GM18520 (cell line): Measurements from ENCODE around the gene MST1.

ENCODE experiments used
- ATAC-seq: cut with Tn5 transposase; IDR thresholded peaks from one replicate; pipeline ENCODE4 v1.9.1; 2021; ENCODE audit not compliant: unreplicated experiment

Gene MST1

DNA sequence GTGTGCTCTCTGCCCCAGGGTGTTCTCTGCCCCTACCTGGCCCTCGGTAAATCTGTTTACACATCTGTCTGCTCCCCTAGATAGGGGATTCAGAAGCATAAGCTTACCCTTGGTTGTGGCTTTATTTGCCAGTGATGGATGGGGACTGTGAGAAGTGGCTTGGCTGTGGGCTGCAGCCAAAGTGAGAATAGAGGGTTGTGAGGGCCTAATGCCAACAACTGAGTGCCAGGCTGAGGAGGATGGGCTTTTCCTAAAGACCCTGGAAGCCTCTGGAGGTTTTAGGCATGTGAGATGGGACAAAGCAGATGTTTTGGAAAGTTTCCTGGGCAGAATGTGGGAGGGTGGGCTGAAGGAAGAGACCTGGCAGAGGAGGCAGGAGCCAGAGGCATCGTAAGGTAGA lies 30.6 kb downstream of the MST1 start:
- no peak for ATAC-seq

DNA sequence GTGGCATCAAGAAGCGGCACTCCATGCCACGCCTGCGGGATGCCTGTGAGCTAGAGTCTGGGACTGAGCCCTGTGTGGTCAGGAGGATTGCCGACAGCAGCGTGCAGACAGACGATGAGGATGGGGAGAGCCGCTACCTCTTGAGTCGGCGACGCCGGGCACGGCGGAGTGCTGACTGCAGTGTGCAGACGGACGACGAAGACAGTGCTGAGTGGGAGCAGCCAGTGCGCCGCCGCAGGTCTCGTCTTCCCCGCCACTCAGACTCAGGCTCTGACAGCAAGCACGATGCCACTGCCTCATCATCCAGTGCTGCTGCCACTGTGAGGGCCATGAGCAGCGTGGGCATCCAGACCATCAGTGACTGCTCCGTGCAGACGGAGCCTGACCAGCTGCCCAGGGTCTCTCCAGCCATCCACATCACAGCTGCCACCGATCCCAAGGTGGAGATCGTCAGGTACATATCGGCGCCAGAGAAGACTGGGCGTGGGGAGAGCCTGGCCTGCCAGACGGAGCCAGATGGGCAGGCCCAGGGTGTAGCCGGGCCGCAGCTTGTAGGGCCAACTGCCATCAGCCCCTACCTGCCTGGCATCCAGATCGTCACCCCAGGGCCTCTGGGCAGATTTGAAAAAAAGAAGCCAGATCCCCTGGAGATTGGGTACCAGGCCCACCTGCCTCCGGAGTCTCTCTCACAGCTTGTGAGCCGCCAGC lies 31.9 kb downstream of the MST1 start:
- no peak for ATAC-seq

DNA sequence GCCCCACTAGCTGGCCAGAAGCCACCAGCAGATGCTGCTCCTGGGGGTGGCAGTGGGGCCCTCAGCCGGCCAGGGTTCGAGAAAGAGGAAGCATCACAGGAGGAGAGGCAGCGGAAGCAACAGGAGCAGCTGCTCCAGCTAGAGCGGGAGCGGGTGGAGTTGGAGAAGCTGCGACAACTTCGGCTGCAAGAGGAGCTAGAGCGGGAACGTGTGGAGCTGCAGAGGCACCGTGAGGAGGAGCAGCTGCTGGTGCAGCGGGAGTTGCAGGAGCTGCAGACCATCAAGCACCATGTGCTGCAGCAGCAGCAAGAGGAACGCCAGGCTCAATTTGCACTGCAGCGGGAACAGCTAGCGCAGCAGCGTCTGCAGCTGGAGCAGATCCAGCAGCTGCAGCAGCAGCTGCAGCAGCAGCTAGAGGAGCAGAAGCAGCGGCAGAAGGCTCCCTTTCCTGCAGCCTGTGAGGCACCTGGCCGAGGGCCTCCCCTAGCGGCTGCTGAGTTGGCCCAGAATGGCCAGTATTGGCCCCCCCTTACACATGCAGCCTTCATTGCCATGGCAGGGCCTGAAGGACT lies 32.6 kb downstream of the MST1 start:
- no peak for ATAC-seq

DNA sequence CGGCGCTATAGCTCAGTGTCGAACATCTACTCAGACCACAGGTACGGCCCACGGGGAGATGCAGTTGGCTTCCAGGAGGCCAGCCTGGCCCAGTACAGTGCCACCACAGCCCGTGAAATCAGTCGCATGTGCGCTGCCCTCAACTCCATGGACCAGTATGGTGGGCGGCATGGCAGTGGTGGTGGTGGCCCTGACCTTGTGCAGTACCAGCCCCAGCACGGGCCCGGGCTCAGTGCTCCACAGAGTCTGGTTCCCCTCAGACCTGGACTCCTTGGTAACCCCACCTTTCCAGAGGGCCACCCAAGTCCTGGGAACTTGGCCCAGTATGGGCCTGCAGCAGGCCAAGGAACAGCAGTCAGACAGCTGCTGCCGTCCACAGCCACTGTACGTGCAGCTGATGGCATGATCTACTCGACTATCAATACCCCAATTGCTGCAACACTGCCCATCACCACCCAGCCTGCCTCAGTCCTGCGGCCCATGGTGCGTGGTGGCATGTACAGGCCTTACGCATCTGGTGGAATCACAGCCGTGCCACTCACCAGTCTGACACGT lies 33.5 kb downstream of the MST1 start:
- ATAC-seq: no peak

DNA sequence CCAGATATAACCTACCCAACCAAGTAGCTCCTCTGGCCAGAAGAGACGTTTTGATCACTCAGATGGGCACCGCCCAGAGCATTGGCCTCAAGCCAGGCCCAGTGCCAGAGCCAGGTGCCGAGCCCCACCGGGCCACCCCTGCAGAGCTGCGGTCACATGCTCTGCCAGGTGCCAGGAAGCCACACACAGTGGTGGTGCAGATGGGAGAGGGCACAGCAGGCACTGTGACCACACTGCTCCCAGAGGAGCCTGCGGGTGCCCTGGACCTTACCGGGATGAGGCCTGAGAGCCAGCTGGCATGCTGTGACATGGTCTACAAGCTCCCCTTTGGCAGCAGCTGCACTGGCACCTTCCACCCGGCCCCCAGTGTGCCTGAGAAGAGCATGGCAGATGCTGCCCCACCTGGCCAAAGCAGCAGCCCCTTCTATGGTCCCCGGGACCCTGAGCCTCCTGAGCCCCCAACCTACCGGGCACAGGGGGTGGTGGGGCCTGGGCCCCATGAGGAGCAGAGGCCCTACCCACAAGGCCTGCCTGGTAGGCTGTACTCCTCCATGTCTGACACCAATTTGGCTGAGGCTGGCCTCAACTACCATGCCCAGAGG lies 34.2 kb downstream of the MST1 start:
- no peak for ATAC-seq

DNA sequence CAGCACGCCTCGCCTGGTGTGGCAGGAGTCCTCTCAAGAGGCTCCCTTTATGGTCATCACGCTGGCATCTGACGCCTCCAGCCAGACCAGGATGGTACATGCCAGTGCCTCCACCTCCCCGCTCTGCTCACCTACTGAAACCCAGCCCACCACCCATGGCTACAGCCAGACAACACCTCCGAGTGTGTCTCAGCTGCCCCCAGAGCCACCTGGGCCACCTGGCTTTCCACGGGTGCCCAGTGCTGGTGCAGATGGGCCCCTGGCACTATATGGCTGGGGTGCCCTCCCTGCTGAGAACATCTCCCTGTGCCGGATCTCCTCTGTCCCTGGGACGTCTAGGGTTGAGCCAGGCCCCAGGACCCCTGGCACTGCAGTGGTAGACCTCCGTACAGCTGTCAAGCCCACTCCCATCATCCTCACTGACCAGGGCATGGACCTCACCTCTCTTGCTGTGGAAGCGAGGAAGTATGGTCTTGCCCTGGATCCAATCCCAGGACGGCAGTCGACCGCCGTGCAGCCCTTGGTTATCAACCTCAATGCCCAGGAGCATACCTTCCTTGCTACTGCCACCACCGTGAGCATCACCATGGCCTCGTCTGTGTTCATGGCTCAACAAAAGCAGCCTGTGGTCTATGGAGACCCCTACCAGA lies 35.0 kb downstream of the MST1 start:
- ATAC-seq: no peak

DNA sequence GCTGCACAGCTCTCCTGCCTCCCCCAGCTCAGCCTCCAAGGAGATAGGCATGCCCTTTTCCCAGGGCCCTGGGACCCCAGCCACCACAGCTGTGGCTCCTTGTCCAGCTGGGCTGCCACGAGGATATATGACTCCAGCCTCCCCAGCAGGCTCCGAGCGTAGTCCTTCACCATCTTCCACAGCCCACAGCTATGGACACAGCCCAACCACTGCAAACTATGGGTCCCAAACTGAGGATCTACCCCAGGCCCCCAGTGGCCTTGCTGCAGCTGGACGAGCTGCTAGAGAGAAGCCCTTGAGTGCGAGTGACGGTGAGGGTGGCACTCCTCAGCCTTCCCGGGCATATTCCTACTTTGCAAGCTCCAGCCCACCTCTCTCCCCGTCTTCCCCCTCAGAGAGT lies 35.7 kb downstream of the MST1 start:
- ATAC-seq: no peak

DNA sequence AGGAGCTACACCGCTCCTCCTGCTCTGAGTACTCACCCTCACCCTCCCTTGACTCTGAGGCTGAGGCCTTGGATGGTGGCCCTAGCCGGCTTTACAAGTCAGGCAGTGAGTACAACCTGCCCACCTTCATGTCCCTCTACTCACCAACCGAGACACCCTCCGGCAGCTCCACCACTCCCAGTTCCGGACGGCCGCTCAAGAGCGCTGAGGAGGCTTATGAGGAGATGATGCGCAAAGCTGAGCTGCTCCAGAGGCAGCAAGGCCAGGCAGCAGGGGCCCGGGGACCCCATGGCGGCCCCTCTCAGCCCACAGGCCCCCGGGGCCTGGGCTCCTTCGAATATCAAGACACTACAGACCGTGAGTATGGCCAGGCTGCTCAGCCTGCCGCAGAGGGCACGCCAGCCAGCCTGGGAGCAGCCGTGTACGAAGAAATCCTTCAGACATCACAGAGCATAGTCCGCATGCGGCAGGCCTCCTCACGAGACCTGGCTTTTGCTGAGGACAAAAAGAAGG lies 36.3 kb downstream of the MST1 start:
- no peak for ATAC-seq

DNA sequence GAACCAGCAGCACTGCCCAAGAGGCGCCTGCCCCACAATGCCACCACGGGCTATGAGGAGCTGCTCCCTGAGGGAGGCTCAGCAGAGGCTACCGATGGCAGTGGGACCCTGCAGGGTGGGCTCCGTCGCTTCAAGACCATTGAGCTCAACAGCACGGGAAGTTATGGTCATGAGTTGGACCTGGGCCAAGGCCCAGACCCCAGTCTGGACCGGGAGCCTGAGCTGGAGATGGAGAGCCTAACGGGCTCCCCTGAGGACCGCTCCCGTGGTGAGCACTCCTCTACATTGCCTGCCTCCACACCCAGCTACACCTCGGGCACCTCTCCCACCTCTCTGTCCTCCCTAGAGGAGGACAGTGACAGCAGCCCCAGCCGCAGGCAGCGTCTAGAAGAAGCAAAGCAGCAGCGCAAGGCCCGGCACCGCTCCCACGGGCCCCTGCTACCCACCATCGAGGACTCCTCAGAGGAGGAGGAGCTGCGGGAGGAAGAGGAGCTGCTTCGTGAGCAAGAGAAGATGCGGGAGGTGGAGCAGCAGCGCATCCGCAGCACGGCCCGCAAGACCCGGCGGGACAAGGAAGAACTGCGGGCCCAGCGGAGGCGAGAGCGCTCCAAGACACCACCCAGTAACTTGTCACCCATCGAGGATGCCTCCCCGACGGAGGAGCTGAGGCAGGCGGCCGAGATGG lies 36.9 kb downstream of the MST1 start:
- no peak for ATAC-seq

DNA sequence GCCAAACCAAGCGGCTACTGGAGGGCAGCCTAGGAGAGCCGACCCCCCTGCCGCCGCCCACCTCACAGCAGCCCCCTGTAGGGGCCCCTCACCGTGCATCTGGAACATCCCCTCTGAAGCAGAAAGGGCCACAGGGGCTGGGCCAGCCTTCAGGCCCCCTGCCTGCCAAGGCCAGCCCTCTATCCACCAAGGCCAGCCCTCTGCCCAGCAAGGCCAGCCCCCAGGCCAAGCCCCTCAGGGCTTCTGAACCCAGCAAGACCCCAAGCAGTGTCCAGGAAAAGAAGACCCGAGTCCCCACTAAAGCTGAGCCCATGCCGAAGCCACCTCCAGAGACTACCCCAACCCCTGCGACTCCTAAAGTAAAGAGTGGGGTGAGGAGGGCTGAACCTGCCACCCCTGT lies 38.6 kb downstream of the MST1 start:
- no peak for ATAC-seq

DNA sequence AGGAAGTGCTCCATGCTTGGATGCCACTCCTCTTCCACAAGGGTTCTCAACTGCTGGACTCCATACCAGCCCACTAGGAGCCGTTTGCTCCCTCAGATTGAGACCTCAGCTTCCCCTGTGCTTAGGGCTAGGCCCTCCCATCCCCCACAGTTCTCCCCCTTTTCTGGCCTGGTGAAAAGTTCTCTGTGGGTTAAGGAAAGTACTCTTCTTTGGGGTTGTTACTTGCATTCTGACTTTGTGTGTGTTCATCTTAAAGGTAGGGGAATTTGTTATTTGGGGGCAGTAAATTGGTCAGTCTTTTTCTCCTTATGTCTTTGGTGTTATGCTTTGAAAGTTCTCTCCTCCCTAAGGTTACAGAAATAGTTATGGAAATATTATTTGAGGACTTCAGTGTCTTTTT lies 39.1 kb downstream of the MST1 start:
- ATAC-seq: no peak

DNA sequence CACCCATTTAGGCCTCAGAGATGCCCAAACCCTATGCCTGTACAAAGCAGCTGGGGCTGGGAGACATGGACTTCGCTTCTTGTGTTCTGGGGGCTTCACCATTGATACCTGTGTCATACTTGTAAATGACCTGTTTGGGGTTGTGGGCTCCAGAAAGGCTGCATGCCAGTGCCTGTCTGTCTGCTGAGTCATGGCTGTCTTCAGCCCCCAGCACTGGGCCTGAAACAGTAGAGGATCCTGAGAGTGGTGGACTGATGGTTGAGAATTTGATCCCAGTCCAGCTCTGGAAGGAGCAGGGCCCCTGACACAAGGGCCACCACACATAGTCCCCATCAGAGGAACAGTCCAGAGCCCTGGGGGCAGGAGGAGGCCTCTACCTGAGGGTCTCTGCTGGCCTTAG lies 39.7 kb downstream of the MST1 start:
- no peak for ATAC-seq

DNA sequence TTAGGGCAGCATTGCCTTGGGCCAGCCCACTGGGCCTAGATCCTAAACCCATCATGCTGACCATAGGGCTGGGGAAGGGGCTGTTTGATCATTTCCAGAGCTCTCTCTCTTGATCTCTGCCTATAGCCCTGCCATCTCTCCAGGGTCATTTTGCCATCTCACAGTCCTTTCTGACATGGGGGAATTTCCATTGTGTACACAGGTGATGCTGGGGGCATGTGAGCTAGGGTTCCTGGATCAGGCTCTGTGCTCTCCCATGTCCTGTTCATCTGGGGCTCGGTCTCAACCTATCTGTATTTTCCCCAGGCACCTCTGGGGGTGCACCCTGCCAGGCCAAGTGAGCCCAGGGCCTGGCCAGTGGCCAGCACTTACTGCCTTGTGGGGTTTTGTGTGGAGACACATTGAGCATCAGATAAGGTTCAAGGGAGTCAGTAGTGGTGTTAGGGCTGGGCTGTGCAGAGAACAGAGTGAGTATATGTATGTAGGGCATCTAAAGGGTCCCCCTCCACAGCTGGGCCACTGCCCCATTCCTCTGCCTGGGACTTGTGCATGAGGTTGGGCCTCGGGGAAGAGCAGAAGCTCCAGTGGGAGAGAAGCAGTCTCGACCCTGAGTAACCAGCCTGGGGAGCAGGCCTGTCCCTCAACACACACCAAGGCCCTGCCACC lies 40.8 kb downstream of the MST1 start:
- no peak for ATAC-seq

DNA sequence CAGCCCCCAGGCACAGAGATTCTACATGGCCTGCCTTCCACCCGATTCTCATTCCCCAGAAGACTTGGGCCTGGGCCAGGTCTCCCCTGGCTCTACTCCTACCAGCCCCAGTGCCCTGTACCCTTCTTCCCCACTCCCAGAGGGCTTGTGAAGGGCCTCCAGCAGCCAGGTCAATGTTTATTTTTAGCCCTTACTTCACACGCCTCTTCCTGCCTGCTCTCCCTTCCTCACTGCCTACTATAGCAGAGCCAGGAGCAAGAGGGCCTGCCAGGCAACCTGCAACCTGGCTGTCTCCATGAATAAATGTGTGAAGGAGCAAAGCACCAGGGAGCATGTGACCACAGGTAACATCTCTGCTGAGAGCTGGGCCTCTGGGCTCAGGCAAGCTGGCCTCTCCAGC lies 41.5 kb downstream of the MST1 start:
- ATAC-seq: no peak

DNA sequence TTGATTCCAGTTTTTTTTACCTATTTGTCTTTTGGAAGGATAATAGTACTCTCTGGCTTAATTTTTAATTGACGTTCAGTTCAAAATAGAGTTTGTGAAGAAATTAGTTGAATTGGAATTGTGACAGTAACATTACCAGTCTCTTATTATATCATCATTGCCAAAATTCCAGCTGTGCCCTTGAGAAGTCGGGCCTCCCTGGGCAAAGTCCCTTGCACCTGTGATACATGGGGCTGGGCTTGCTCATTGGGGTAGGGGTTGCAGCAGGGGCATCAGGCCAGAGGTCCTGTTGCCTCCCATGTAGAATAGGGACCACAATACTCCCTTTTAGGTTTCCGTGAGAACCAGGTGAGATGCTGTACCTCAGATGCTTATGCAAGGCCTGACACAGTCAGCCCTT lies 43.0 kb downstream of the MST1 start:
- no peak for ATAC-seq

DNA sequence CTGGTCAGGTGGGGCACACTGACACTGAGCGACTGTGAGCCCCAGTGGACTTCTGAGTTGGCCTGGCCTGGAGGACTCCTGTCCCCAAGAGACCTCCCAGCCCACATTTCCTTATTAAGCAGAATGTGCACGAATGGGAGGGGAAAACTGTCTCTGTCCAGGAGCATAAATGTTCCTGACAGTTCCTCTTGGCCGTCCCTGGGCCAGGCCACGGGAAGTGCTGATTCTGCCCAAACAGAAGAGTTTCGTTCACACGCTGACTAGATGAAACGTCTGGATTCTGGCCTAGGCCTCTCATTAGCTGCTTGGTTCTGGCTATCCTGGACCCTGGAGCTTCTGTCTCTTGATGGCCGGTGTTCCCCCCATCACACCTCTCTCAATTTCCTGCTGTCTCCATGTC lies 44.6 kb downstream of the MST1 start:
- no peak for ATAC-seq

DNA sequence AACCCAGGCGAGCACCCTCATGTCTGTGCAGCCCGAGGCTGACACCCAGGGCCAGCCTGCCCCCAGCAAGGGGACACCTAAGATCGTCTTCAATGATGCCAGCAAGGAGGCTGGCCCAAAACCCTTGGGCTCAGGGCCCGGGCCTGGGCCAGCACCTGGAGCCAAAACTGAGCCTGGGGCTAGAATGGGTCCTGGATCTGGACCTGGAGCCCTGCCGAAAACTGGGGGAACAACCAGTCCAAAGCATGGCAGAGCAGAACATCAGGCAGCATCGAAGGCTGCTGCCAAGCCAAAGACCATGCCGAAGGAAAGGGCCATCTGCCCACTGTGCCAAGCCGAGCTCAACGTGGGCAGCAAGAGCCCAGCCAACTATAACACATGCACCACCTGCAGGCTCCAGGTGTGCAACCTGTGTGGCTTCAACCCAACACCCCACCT lies 46.5 kb downstream of the MST1 start:
- ATAC-seq: no peak

DNA sequence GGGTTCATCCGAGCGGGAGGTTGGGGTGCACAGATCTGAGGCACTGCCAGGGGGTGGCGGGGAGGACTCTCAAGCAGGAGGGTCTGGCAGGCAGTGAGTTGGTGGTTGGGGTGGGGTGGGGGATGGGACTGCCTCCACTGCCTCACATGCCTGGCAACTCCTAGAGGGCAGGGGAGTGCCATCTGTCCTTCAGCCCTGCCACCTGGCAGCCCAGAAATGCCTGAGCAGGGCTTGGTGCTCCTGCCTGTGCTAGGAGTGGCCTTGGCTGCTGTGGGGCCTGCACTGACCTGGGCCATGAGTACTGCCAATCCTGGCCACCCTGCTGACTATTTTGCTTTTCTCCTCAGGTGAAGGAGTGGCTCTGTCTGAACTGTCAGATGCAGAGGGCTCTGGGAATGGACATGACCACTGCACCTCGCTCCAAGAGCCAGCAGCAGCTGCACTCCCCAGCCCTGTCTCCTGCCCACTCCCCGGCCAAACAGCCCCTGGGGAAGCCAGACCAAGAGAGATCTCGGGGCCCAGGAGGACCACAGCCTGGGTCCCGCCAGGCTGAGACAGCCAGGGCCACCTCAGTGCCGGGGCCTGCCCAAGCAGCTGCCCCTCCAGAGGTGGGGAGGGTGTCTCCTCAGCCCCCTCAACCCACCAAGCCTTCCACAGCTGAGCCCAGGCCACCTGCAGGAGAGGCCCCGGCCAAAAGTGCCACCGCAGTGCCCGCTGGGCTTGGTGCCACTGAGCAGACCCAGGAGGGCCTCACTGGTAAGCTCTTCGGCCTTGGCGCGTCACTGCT lies 47.2 kb downstream of the MST1 start:
- ATAC-seq: no peak

DNA sequence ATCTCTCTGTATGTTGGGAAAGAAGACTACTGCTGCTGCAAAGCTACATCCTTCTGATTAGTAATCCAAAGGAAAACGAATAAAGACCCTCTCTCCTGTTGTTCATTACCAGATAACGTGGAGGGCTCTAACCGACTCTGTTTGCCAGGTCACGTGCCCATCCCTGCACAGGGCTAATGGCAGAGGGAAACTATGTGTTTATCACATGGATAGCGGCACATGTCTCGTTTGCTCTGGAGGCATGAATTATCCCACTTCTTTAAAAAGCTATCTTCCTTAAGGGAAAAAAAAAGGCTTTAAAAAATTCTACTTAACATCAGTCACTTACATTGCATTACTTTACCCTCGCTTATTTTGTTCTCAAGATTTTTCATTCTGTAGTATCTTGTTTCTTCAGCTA lies 48.0 kb downstream of the MST1 start:
- ATAC-seq: no peak

DNA sequence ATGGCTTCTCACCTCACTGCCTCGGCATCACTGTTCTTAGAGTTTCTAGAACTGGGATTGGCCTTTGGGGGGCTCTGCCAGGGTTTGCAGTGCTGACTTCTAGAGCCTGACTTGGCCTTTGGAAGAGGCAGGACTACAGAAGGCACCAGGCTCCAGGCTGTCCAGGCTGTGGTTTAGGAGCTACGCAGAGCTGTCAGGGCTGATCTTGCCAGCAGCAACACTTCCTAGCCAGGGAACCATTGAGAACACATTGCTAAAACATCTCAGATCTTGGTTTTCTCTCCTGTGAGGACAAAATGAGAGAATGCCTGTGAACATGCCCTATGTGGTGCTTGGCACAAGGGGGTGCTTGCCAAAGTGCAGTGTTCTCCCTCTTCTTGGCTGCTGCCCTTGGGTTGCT lies 49.7 kb downstream of the MST1 start:
- ATAC-seq: no peak
